Progenitor cell of endocrine pancreas (in vitro differentiated cells): Measurements from ENCODE around the gene NUDT1. TPM values are rescaled to one million over a fixed set of nuclear protein-coding genes. Genes with fewer than 3 reads are reported as not detected.

Experiments
- DNase-seq: peaks from one replicate; pipeline ENCODE4 v3.0.0; 2021; ENCODE audit warnings: low spot score; ENCODE audit not compliant: unreplicated experiment
- H3K27ac Mint-ChIP-seq: 2 replicates; pipeline ENCODE4 v1.8.0; 2021; ENCODE audit warnings: mild to moderate bottlenecking, moderate library complexity, mixed read lengths
- H3K27me3 Mint-ChIP-seq: 2 replicates; pipeline ENCODE4 v1.8.0; 2021; ENCODE audit warnings: mixed read lengths
- H3K36me3 Mint-ChIP-seq: 2 replicates; pipeline ENCODE4 v1.8.0; 2022; ENCODE audit warnings: mixed read lengths; ENCODE audit not compliant: insufficient read depth
- H3K4me1 Mint-ChIP-seq: 2 replicates; pipeline ENCODE4 v1.8.0; 2021; ENCODE audit warnings: low read depth, mixed read lengths
- H3K4me3 Mint-ChIP-seq: 2 replicates; pipeline ENCODE4 v1.8.0; 2021; ENCODE audit warnings: low read depth, mild to moderate bottlenecking, moderate library complexity, mixed read lengths
- H3K9me3 Mint-ChIP-seq: 2 replicates; pipeline ENCODE4 v1.8.0; 2021; ENCODE audit warnings: low read depth, mixed read lengths
- CTCF ChIP-seq: fragments of 200-600 bp; sonication (generic); IDR thresholded peaks from one replicate; pipeline ENCODE4 v1.5.0; 2021; ENCODE audit warnings: antibody characterized with exemption, mild to moderate bottlenecking; ENCODE audit not compliant: unreplicated experiment
- total RNA-seq: library from RNA; stranded (reverse); gene quantifications from 2 replicates; pipeline ENCODE4 v1.2.1, GENCODE V29; 2021

The NUDT1 gene
- total RNA-seq, 1 donor from 2014 or later = 22.1 TPM

DNA sequence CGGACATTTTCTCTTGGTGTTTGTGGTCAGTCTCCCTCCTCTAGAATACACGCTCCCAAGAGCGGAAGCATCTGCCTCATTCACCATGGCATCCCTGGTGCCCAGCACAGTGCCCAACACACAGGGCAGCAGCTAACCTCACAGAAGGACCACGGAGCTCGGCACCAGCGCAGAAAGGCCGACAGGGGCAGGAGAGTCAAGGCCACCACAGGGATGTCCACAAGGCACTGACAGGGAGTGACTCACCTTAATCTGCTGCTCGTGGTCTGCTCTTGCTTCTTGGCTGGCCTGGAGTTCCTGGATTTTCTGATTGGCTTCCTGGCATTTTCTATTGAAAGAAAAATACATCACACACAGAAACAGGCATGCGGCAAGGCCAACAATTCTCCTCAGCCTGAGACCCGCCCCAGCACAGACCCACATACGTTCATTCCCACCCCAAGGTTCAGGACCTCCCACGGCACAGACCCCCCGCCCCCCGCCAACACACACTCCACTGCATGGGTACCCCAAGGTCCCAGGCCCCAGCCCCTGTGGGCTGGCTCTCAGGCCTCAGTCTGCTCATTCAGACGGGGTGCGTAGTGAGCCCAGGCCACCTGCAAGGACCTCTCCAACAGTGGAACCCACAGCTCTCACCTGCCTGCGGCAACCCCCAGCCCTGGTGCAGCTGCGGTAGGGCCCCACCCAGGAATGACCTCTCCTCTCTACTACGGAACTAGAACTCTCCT, 24.1 kb upstream of the NUDT1 start:
- H3K27me3 Mint-ChIP-seq = no peaks in the 10 kb centered on the region
- no peak overlapping the region for H3K27ac Mint-ChIP-seq
- DNase-seq = no peak
- no peak overlapping the region for H3K4me3 Mint-ChIP-seq
- no peaks in the 10 kb centered on the region for H3K4me1 Mint-ChIP-seq
- H3K36me3 Mint-ChIP-seq = peaks cover 29% of the 10 kb centered on the region
- no peak for TF ChIP-seq CTCF
- no peaks in the 10 kb centered on the region for H3K9me3 Mint-ChIP-seq

DNA sequence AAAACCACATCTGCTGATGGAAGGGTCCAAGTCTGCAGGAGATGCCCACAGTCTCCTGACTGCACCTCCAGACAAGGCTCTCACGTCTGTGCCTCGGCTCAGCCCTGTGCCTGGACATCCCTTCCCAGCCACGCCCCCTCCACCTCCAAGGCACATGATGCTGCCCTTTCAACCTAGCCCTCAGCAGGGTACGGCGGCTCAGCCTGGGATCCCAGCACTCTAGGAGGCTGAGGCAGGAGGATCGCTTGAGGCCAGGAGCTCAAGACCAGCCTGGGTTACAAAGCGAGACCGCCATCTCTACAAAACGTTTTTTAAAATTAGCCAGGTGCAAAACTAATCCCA, 23.6 kb upstream of the NUDT1 start:
- Mint-ChIP-seq H3K27me3 (no peaks in the 10 kb centered on the region), H3K36me3 (peaks cover 28% of the 10 kb centered on the region), H3K9me3 (no peaks in the 10 kb centered on the region), H3K4me3 (no peak overlapping the region), H3K4me1 (no peaks in the 10 kb centered on the region), H3K27ac (no peak overlapping the region)
- no peak for TF ChIP-seq CTCF
- no peak for DNase-seq

GRCh38 chr7:2219136-2219535, 22.9 kb upstream of the NUDT1 start:
- no peaks in the 10 kb centered on the region for H3K9me3 Mint-ChIP-seq
- H3K27ac Mint-ChIP-seq = no peak overlapping the region
- no peak for TF ChIP-seq CTCF
- no peaks in the 10 kb centered on the region for H3K27me3 Mint-ChIP-seq
- no peaks in the 10 kb centered on the region for H3K4me1 Mint-ChIP-seq
- no peak for DNase-seq
- no peak overlapping the region for H3K4me3 Mint-ChIP-seq
- peaks cover 27% of the 10 kb centered on the region for H3K36me3 Mint-ChIP-seq

GRCh38 chr7:2219606-2220005, 22.4 kb upstream of the NUDT1 start:
- Mint-ChIP-seq H3K27ac (no peak overlapping the region), H3K4me3 (no peak overlapping the region), H3K9me3 (no peaks in the 10 kb centered on the region), H3K36me3 (peaks cover 28% of the 10 kb centered on the region), H3K27me3 (no peaks in the 10 kb centered on the region), H3K4me1 (no peaks in the 10 kb centered on the region)
- no peak for TF ChIP-seq CTCF
- no peak for DNase-seq

GRCh38 chr7:2220030-2220429, 22.0 kb upstream of the NUDT1 start:
- DNase-seq = no peak
- Mint-ChIP-seq H3K36me3 (peaks cover 27% of the 10 kb centered on the region), H3K27ac (no peak overlapping the region), H3K27me3 (no peaks in the 10 kb centered on the region), H3K9me3 (no peaks in the 10 kb centered on the region), H3K4me3 (no peak overlapping the region), H3K4me1 (no peaks in the 10 kb centered on the region)
- no peak for TF ChIP-seq CTCF
